ENCODE measurements around the gene TCHP.
"Not testable (repeated sequence)": the region's sequence is repeated elsewhere in the genome, so short reads cannot be mapped to it uniquely, and the experiment has no call there.

TCHP gene

GRCh38 chr12:109910254-109910968 is 10.3 kb downstream of the TCHP start:
- no peak for DNase-seq (ENCODE audit: low read depth, low spot score)

GRCh38 chr12:109910969-109911348 is 10.9 kb downstream of the TCHP start:
- DNase-seq (ENCODE audit: low read depth, low spot score) = peak; percentile 25

- no peak for DNase-seq (ENCODE audit: low read depth, low spot score)
Observed at GRCh38 chr12:109912855-109913321, 12.8 kb downstream of the TCHP start.

DNA sequence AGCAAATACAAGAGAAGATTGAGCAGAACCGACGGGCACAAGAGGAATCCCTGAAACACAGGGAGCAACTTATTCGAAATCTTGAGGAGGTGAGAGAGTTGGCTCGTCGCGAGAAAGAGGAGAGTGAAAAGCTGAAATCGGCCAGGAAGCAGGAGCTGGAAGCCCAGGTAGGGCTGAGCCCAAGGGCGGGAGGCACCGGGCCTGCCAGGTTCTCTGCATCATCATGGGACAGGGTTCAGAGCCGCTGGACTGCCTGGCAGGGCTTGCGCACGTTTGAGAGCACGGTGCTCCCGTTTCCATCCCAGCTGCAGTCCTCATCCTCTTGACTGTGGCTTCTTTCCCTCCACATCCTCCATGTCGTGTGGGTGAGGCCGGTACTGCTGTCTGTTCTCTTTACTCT is 14.4 kb downstream of the TCHP start:
- no peak for DNase-seq (ENCODE audit: low read depth, low spot score)

DNA sequence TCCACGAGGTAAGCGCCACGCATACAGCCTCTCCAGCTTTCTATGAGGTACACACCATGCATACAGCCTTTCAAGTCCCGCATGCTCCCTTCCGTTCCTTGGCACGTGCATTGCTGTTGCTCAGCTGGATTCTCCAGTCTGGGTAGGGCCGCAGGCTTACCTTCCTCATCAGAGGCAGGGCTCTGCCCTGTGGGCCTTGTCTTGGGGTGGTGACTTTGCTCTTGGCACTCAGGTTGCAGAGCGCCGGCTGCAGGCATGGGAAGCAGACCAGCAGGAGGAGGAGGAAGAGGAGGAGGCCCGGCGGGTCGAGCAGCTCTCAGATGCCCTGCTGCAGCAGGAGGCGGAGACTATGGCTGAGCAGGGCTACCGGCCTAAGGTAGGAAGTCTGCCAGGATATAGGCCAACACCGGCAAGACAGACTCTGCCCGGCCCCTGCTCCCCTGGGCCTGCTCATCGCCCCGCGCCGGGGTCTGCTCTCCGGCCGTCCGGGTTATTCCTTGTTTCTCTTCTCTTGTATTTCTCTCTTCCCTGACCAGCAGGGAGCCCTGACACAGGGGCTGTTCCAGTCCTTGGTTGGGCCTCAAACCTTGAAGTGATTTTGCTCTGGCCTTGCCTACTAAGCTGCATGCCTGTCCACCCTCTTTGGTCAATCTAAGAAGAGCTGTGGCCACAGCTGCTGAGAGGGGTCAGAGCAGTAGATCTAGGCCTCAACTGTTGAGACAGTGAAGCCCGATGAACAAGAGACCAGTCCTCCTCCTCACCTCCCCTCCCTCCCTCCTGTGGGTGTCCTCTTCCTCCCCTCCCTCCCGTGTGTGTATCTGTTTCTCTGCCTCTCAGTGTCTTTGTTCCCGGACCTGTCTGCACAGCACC is 15.3 kb downstream of the TCHP start:
- no peak for DNase-seq (ENCODE audit: low read depth, low spot score)

DNA sequence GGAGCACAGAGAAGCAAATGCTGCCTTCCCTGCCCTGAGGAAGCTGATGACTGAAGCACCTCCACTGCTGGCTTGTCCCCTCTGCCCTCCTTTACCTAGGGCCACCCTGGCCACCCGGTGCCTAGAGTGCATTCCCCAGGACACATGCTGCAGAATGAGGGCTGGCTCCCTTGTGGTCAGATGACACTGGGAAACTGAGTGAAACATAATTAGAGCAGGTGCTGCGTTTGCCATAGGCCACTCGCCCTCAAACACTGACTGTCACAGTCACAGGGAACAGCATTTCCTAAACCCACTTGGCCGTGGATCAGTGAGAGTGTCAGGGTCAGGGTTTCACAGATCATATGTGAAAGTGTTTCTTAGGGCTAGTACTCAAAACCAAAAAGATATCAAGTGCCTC is 16.0 kb downstream of the TCHP start:
- DNase-seq (ENCODE audit: low read depth, low spot score) = no peak

GRCh38 chr12:109919456-109919855 is 19.4 kb downstream of the TCHP start:
- DNase-seq (ENCODE audit: low read depth, low spot score) = no peak

DNA sequence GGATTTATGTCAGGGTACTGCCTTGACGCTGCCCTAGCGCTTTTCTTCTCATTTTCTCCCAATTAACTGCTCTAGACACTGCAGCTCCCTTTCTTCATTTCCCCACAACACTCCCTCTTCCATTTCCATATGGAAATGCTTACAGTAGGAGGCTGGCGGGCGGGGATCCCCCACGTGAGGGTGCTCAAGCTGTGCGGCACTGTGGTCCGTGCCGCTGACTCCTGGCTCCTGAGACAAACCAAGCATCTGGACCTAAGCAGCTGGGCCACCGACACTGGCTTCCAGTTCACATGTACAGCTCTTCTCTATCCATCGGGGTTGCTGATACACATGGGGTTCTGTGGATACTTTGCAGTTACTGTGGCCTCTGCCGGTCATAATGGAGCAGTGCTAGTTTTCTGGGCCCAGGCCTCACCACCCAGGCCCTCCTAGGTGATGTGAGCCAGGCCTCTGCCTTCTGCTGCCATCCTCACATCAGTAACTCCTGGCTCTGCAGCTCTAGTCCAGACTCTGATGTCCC is 20.2 kb downstream of the TCHP start:
- DNase-seq (ENCODE audit: low read depth, low spot score) = no peak

GRCh38 chr12:109921982-109922381 is 21.9 kb downstream of the TCHP start:
- DNase-seq (ENCODE audit: low read depth, low spot score) = no peak

- no peak for DNase-seq (ENCODE audit: low read depth, low spot score)
Observed at GRCh38 chr12:109923038-109923437, 23.0 kb downstream of the TCHP start.

DNA sequence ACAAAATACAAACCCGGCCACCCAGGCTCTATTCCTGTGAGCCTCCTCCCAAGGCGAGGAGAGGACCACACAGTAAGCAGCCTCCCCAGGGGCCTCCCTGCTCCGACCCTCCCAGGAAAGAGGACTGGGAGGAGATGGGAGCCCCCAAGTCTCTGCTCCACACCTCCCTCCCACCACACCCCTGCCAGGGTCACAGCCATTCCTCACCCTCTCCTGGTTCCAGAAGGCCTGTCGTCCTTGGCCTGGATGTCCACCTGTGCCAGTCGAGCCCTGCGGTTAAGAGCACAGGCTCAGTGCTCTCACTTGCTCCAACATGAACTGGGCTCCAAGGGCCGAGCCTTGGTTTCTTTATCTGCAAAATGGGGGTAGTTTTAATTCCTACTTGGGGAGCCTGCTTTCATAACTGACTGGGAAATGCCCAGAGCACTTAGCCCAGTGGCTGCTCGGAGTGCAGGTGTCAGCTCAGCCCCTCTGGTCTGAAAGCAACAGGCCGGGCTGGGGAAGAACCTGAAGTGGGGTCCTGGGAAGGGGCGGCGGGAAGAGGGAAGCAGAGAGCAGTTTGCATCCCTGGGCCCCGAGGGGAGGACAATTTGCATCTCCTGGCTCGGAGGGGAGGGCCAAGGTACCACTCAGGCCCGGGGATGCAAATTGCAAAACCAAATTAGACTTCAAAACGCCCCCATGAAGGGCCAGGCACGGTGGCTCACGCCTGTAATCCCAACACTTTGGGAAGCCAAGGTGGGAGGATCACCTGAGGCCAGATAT is 23.6 kb downstream of the TCHP start:
- DNase-seq (ENCODE audit: low read depth, low spot score) = no peak

GRCh38 chr12:109925185-109925840 is 25.2 kb downstream of the TCHP start:
- no peak for DNase-seq (ENCODE audit: low read depth, low spot score)

DNA sequence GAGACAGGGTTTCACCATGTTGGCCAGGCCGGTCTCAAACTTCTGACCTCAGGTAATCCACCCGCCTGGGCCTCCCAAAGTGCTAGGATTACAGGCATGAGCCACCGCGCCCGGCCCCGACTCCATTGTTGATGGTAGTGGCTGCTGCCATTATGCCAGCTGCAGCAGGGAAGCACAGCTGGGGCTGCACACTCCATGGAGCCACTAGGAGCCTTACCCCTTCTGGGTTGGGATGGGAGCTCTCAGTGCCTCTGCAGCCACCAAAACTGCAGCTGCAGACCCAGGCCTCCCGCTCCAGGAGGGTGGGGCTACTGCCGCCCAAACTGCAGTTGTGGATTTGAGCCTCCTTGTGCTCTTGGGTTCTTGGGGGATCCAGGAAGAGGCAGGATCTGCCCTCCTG is 25.9 kb downstream of the TCHP start:
- no peak for DNase-seq (ENCODE audit: low read depth, low spot score)

DNA sequence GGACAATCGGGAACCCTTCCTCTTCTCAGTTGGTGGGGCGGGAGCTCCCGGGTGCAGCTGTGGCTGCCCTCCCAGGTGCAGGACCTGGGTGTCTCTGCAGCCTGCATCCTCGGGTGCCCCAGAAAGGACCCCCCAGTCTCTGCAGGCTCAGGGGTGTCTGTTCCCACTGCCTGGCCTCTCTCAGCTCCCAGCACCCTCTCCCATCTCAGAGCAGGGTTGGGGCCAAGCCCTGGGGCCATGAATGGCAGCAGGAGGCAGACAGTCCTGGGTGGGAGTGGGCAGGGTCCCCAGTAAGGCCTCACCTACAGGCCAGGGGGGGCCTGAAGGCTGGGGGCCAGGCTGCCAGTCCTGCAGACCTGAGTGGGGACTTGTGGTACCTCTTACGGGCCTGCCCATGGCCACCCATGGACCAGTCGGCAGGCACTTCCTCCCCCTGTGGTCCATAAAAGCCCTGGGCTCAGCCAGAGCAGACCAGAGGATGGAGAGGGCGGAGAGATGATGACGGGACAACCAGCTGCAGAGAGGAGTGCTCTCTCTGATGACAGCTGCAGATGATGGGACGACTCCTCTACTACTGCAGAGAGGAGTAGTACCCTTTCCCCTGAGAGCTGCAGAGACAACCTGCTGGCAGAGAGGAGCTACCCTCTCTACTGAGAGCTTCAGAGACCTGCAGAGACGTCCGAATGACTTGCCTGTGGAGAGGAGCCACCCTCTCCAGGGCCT is 26.6 kb downstream of the TCHP start:
- no peak for DNase-seq (ENCODE audit: low read depth, low spot score)

GRCh38 chr12:109927622-109928021 is 27.5 kb downstream of the TCHP start:
- DNase-seq (ENCODE audit: low read depth, low spot score) = peak; percentile 38

DNA sequence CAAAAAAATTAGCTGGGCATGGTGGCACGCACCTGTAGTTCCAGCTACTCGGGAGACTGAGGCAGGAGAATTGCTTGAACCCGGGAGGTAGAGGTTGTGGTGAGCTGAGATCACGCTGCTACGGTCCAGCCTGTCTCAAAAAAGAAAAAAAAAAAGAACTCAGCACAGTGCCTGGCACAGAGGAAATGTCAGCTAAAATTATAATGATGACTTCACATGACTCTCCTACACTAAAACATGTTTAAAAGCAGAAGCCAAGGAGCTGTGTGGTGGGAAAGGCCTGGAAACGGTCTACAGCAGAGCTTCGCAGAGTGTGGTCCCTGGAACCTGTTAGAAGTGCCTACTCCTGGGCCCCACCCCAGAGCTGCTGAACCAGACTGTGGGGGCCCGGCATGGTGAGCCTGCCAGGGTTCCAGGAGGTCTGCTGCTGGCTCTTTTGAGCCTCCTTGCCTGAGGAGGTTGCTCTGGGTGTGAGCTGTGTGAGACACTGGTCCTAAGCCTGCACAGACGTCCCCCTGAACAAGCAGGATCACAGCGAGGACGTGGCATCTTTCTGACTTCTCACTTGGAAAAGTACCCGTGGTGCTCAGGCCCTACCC is 28.1 kb downstream of the TCHP start:
- no peak for DNase-seq (ENCODE audit: low read depth, low spot score)

DNA sequence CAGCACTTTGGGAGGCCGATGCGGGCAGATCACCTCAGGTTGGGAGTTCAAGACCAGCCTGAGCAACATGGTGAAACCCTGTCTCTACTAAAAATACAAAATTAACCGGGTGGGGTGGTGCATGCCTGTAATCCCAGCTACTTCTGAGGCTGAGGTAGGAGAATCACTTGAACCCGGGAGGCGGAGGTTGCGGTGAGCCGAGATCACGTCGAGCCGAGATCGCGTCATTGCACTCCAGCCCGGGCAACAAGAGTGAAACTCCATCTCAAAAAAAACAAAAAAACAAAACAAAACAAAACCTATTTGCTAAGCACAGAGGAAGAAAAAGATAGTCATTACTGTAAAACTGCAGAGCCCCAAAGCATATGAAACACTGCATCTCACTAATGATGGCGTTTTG is 29.3 kb downstream of the TCHP start:
- DNase-seq (ENCODE audit: low read depth, low spot score) = not testable (repeated sequence)

DNA sequence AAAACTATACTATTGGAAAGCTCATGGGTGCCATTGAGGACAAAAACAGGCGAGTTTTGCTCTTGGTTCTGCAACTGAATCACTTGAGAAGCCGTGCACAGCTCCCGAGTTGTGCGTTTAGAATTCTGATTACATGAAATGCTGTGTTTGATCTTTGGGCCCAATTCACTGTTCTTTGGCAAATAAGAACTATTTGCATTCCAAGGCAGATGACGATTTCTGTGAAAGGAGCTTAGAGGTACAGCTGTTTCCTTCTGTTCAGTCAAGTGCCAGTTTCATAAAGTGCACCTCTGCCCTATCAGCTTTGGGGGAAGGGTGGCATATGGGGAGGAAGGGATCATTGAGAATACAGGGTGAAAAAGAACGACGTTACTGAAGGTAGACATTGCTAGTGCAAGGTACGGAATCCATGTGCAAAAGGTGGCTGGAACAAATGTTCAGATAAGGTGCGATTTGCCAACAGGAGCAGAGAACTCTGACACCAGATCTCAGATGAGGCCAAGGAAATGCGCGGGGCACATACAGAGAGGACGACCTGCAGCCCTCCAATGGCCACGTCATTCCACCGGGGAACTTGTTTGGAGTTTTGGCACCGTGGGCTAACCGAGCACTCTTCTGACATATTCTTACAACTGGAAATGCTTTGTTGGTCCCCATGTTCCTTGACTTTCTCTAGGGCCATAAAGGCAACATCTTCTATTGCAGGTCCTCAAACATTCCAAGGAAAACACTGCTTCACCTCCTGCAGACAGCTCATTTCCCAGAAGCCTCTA is 30.1 kb downstream of the TCHP start:
- no peak for DNase-seq (ENCODE audit: low read depth, low spot score)

GRCh38 chr12:109931143-109931542 is 31.1 kb downstream of the TCHP start:
- no peak for DNase-seq (ENCODE audit: low read depth, low spot score)
